Measurements from ENCODE around the gene GOLGA6L9.
"Not testable (repeated sequence)": the region's sequence is repeated elsewhere in the genome, so short reads cannot be mapped to it uniquely, and the experiment has no call there.

GRCh38 chr15:82475345-82475967 is 45.8 kb downstream of the GOLGA6L9 start:
- not testable (repeated sequence) for TF ChIP-seq POLR2A, CTCF (IDR thresholded peaks at IDR 0.05)
